IMR-90 (cell line): ENCODE data around the gene MOB1B. TPM values are rescaled to one million over a fixed set of nuclear protein-coding genes. Genes with fewer than 3 reads are reported as not detected.

Experiments used
- ATAC-seq: fragments of 200-7000 bp; cut with Tn5 transposase; 2 replicates; pipeline ENCODE4 v1.9.1; 2020; ENCODE audit warnings: low read depth, mild to moderate bottlenecking, moderate library complexity
- Bru-seq: library from RNA; stranded (reverse); fragments of 400-500 nt; gene quantifications from one replicate; lab custom pipeline; 2021; lab: Mats Ljungman, UMichigan
- BruChase-seq, 2 experiments: library from RNA; stranded (reverse); fragments of 400-500 nt; gene quantifications; one replicate each; lab custom pipeline; 2021; lab: Mats Ljungman, UMichigan
- BruUV-seq: library from RNA; stranded (reverse); fragments of 400-500 nt; replicated peaks from 2 replicates; lab custom pipeline; 2021; lab: Mats Ljungman, UMichigan
- CTCF ChIA-PET: fragments of 300-600 bp; formaldehyde crosslinking; extraction: SDS; loops from one replicate; lab custom pipeline; 2021; ENCODE audit warnings: antibody characterized with exemption; lab: Yijun Ruan, JAX
- POLR2A ChIA-PET: fragments of 300-600 bp; sonication (Branson Sonifier 250); formaldehyde crosslinking; loops from one replicate; lab custom pipeline; 2022; ENCODE audit warnings: antibody characterized with exemption; ENCODE audit not compliant: unreplicated experiment; lab: Charles Lee
- DNase-seq: peaks from one replicate; pipeline ENCODE4 v3.0.0; 2013
- H2AFZ ChIP-seq: replicated peaks from 2 replicates; pipeline ENCODE3; 2013; ENCODE audit warnings: low read length, mild to moderate bottlenecking; ENCODE audit not compliant: poor library complexity
- H2AK5ac ChIP-seq: 2 replicates; pipeline ENCODE4 v1.6.1; 2013; ENCODE audit warnings: low read depth, low read length, inconsistent platforms
- H2AK9ac ChIP-seq: replicated peaks from 2 replicates; pipeline ENCODE3; 2013; ENCODE audit warnings: mild to moderate bottlenecking, low read depth, low read length, moderate library complexity; ENCODE audit not compliant: poor library complexity
- H2BK120ac ChIP-seq: 2 replicates; pipeline ENCODE4 v1.6.1; 2013; ENCODE audit warnings: low read depth, low read length, inconsistent platforms
- H2BK15ac ChIP-seq: 3 replicates; pipeline ENCODE4 v1.6.1; 2013; ENCODE audit warnings: low read depth, low read length, inconsistent platforms
- H2BK20ac ChIP-seq: 2 replicates; pipeline ENCODE4 v1.6.1; 2013; ENCODE audit warnings: low read depth, mild to moderate bottlenecking, inconsistent platforms, low read length, moderate library complexity
- H2BK5ac ChIP-seq: 2 replicates; pipeline ENCODE4 v1.6.1; 2013; ENCODE audit warnings: mild to moderate bottlenecking, low read depth, low read length, inconsistent platforms; ENCODE audit not compliant: poor library complexity, severe bottlenecking
- H3K14ac ChIP-seq: replicated peaks from 2 replicates; pipeline ENCODE4 v1.6.1; 2013; ENCODE audit warnings: low read depth, low read length, inconsistent platforms
- H3K18ac ChIP-seq: 2 replicates; pipeline ENCODE4 v1.6.1; 2013; ENCODE audit warnings: low read depth, low read length, control low read depth
- H3K23ac ChIP-seq: 2 replicates; pipeline ENCODE4 v1.6.1; 2013; ENCODE audit warnings: low read depth, low read length, inconsistent platforms
- H3K27ac ChIP-seq: 2 replicates; pipeline ENCODE4 v1.5.1; 2013; ENCODE audit warnings: mild to moderate bottlenecking, control low read depth, low read length; ENCODE audit not compliant: insufficient read depth
- H3K27me3 ChIP-seq: 2 replicates; pipeline ENCODE4 v1.6.1; 2013; ENCODE audit warnings: low read length; ENCODE audit not compliant: control insufficient read depth, insufficient read depth
- H3K36me3 ChIP-seq: 2 replicates; pipeline ENCODE4 v1.6.1; 2013; ENCODE audit warnings: low read length, mixed read lengths; ENCODE audit not compliant: control insufficient read depth, insufficient read depth
- H3K4ac ChIP-seq: 2 replicates; pipeline ENCODE4 v1.6.1; 2013; ENCODE audit warnings: low read depth, low read length, inconsistent platforms
- H3K4me1 ChIP-seq: 2 replicates; pipeline ENCODE4 v1.6.1; 2013; ENCODE audit warnings: low read length, mixed read lengths; ENCODE audit not compliant: control insufficient read depth, insufficient read depth
- H3K4me2 ChIP-seq: 2 replicates; pipeline ENCODE4 v1.6.1; 2013; ENCODE audit warnings: low read depth, mild to moderate bottlenecking, control low read depth, low read length, moderate library complexity
- H3K4me3 ChIP-seq: 2 replicates; pipeline ENCODE4 v1.5.1; 2013; ENCODE audit warnings: low read depth, mild to moderate bottlenecking, control low read depth, low read length, moderate library complexity; ENCODE audit not compliant: insufficient read depth
- H3K56ac ChIP-seq: 2 replicates; pipeline ENCODE4 v1.6.1; 2013; ENCODE audit warnings: low read length, inconsistent platforms; ENCODE audit not compliant: insufficient read depth; ENCODE audit errors: extremely low read depth
- H3K79me1 ChIP-seq, 2 experiments: 2 replicates each; pipeline ENCODE4 v1.6.1; 2013; ENCODE audit warnings: low read length in 2 of 2, inconsistent platforms in 1 of 2, low read depth in 1 of 2
- H3K9ac ChIP-seq: 2 replicates; pipeline ENCODE4 v1.6.1; 2013; ENCODE audit warnings: low read depth, low read length, control low read depth
- H3K9me1 ChIP-seq: 2 replicates; pipeline ENCODE4 v1.6.1; 2013; ENCODE audit warnings: low read length, inconsistent platforms; ENCODE audit not compliant: insufficient read depth
- H3K9me3 ChIP-seq: 2 replicates; pipeline ENCODE4 v1.6.1; 2013; ENCODE audit warnings: low read length; ENCODE audit not compliant: control insufficient read depth, insufficient read depth
- H4K20me1 ChIP-seq: 2 replicates; pipeline ENCODE4 v1.6.1; 2013; ENCODE audit warnings: low read length, inconsistent platforms; ENCODE audit not compliant: insufficient read depth
- H4K5ac ChIP-seq: 2 replicates; pipeline ENCODE4 v1.6.1; 2013; ENCODE audit warnings: mild to moderate bottlenecking, low read depth, low read length, control low read depth
- H4K8ac ChIP-seq, 2 experiments: 2 replicates each; pipeline ENCODE4 v1.6.1; 2013; ENCODE audit warnings: low read depth in 2 of 2, low read length in 2 of 2, control low read depth in 1 of 2, inconsistent platforms in 1 of 2
- H4K91ac ChIP-seq: 2 replicates; pipeline ENCODE4 v1.6.1; 2013; ENCODE audit warnings: low read depth, low read length, inconsistent platforms; ENCODE audit not compliant: insufficient read depth
- BHLHE40 ChIP-seq: fragments of 150-350 bp; IDR thresholded peaks from 2 replicates; pipeline ENCODE4 v1.6.1; 2016; ENCODE audit warnings: mild to moderate bottlenecking, low read depth, low read length
- CEBPB ChIP-seq: IDR thresholded peaks from 2 replicates; pipeline ENCODE4 v1.6.1; 2012; ENCODE audit warnings: low read depth, low read length, improper control_type of control experiment
- CHD1 ChIP-seq: IDR thresholded peaks from 2 replicates; pipeline ENCODE4 v1.6.1; 2012; ENCODE audit warnings: low read depth, low read length, improper control_type of control experiment
- FOS ChIP-seq: fragments of 150-350 bp; IDR thresholded peaks from 2 replicates; pipeline ENCODE4 v1.6.1; 2016; ENCODE audit warnings: low read depth, low read length
- MAFK ChIP-seq: IDR thresholded peaks from 2 replicates; pipeline ENCODE4 v1.6.1; 2012; ENCODE audit warnings: low read depth, low read length, improper control_type of control experiment
- MXI1 ChIP-seq: IDR thresholded peaks from 2 replicates; pipeline ENCODE4 v1.6.1; 2012; ENCODE audit warnings: low read depth, mild to moderate bottlenecking, low read length, moderate library complexity, borderline replicate concordance
- NFE2L2 ChIP-seq: fragments of 150-350 bp; IDR thresholded peaks from 2 replicates; pipeline ENCODE4 v1.6.1; 2016; ENCODE audit warnings: low read depth, mild to moderate bottlenecking, low read length
- POLR2A ChIP-seq: IDR thresholded peaks from 2 replicates; pipeline ENCODE4 v1.6.1; 2012; ENCODE audit warnings: mild to moderate bottlenecking, low read depth, low read length
- RAD21 ChIP-seq: IDR thresholded peaks from 2 replicates; pipeline ENCODE4 v1.6.1; 2012; ENCODE audit warnings: low read length, improper control_type of control experiment
- RCOR1 ChIP-seq: IDR thresholded peaks from 2 replicates; pipeline ENCODE4 v1.6.1; 2012; ENCODE audit warnings: mild to moderate bottlenecking, low read length, improper control_type of control experiment; ENCODE audit not compliant: insufficient replicate concordance
- RFX5 ChIP-seq: IDR thresholded peaks from 2 replicates; pipeline ENCODE4 v1.8.0; 2012; ENCODE audit warnings: low read depth, mild to moderate bottlenecking, low read length, moderate library complexity
- SMC3 ChIP-seq: fragments of 150-350 bp; IDR thresholded peaks from 2 replicates; pipeline ENCODE4 v1.6.1; 2016; ENCODE audit warnings: low read depth, mild to moderate bottlenecking, antibody characterized with exemption, low read length, moderate library complexity
- WGBS, 2 experiments: methylation state at CpG; one replicate each; pipeline versions ENCODE4 v1.1.5 to v1.1.7; 2013; ENCODE audit warnings: missing lambda C conversion rate in 2 of 2; ENCODE audit not compliant: insufficient read length in 1 of 2; ENCODE audit errors: extremely low coverage in 2 of 2; 5-methylcytosine and 5-hydroxymethylcytosine counted together
- dilution Hi-C: fragments of 300-500 bp; cut with HindIII; formaldehyde crosslinking; loops from one replicate; pipeline ENCODE4 v1.14.3; 2018; ENCODE audit warnings: low sequenced_read_pairs; ENCODE audit not compliant: unreplicated experiment
- in situ Hi-C: fragments of 300-500 bp; cut with MboI; formaldehyde crosslinking; loops from 3 replicates; pipeline ENCODE4 v1.14.3; 2019; ENCODE audit warnings: low sequenced_read_pairs, inconsistent platforms, mixed read lengths
- intact Hi-C: fragments of 100-400 bp; cut with micrococcal nuclease; formaldehyde crosslinking; loops from 2 replicates; pipeline ENCODE4 v1.10.0; 2022
- long read RNA-seq: library from polyadenylated mRNA; unstranded; transcript quantifications from one replicate; pipeline ENCODE4 v2.0.0, GENCODE V29; 2021; ENCODE audit not compliant: unreplicated experiment
- polyA plus RNA-seq, 3 experiments: library from polyadenylated mRNA; depleted of rRNA; stranded (reverse); fragments of >200 nt; gene quantifications; 2 replicates each; pipeline ENCODE4 v1.2.3, GENCODE V29; 2012; ENCODE audit warnings: low replicate concordance in 1 of 3
- total RNA-seq: library from RNA; depleted of rRNA; stranded (reverse); fragments of >200 nt; gene quantifications from 2 replicates; pipeline ENCODE4 v1.2.3, GENCODE V29; 2012; rRNA removed
- TF ChIP-seq, protein P1 (sequence below): conservative IDR thresholded peaks from 2 replicates; pipeline ENCODE4 v1.5.1; 2012; ENCODE audit warnings: mild to moderate bottlenecking, low read depth, low read length, improper control_type of control experiment
- TF ChIP-seq, protein P2 (sequence below): fragments of 150-350 bp; IDR thresholded peaks from 2 replicates; pipeline ENCODE4 v1.6.1; 2016; ENCODE audit warnings: low read depth, mild to moderate bottlenecking, low read length, moderate library complexity, borderline replicate concordance

The MOB1B gene
- total RNA-seq (5.7 and 15.0 TPM in 2 replicates), polyA plus RNA-seq (2012; rRNA removed) (5.2 and 6.8 TPM in 2 replicates), Bru-seq, nascent RNA (percentile 87 among the genes with signal in this experiment), BruChase-seq, experiment 1, labeled RNA remaining after a 6-hour chase (percentile 95 among the genes with signal in this experiment), BruChase-seq, experiment 2, labeled RNA remaining after a 2-hour chase (percentile 95 among the genes with signal in this experiment)
- polyA plus RNA-seq (2012; cell fraction: cytosol; rRNA removed) = 1.9 and 3.3 TPM in 2 replicates
- 4.0 and 8.4 TPM in 2 replicates for polyA plus RNA-seq (2012; cell fraction: nucleus; rRNA removed; ENCODE audit: low replicate concordance)
- long read RNA-seq, full-length matches to known transcripts = 4 of 21 reads
- long read RNA-seq, partial matches to known transcripts = 0 of 21 reads
- long read RNA-seq, other reads (novel, unspliced or antisense) = 17 of 21 reads

DNA sequence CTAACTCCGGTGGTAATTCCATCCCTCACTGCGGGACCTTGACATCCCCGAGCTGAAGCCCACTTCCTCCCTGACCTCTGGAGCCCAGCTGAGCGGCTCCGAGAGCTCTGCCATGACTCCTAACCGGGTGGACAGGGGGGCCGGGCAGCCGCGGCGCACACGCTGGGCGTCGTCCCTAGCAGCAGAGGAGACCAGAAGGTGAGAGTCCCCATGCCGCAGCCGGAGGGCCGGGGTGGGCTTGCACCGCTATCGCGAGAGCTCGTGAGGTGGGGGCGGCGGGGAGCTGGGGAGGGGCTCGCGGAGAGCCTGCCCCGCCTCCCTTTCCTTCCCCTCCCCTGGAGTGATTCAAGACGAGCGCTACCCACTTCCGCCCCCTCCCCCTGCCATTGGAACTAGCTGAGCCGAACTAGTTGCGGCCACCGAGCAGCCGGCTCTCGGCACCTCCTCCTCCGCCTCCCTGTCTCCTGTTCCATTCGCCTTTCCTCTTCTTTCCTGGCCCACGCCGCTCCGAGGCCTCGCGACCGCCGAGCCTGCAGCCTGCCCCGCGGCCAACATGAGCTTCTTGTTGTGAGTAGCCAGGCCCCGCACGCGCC lies at the start of gene MOB1B:
Gene MOB1B (plus strand): TSS at position 386 of the 593 bp plus-strand sequence. CDS start 168 bp downstream, at position 554.
- in situ Hi-C loops = no loop called here
- H3K4me2 ChIP-seq = peak within 1 kb of the TSS; percentile 93
- H3K56ac ChIP-seq = peak within 1 kb of the TSS; percentile 84
- peak within 1 kb of the TSS; percentile 95 for H3K23ac ChIP-seq
- H3K27ac ChIP-seq = peak within 1 kb of the TSS; percentile 88
- peak within 1 kb of the TSS; percentile 90 for H2BK5ac ChIP-seq
- peaks cover 14% of the 10 kb centered on the region for H3K36me3 ChIP-seq
- peak; percentile 96 for ATAC-seq
- H3K4me1 ChIP-seq = 0 out of 2 replicates have a peak, but pooled peaks cover 1% of the 10 kb centered on the region
- H3K14ac ChIP-seq = peak within 1 kb of the TSS; percentile 97
- intact Hi-C loops = loop anchor here (1.0 to 5.0 kb wide), 4 partner anchors 55 to 215 kb away; partner anchors contain the start of genes DCK and UTP3
- ChIA-PET POLR2A (interaction anchor here (0.6 kb wide), 1 partner anchor 89 kb away, joined by 3 read pairs; no protein-coding TSS in a partner anchor), CTCF (interaction anchor here (0.5 to 1.0 kb wide), 2 partner anchors 105 to 1492 kb away, joined by 3 to 4 read pairs; no protein-coding TSS in a partner anchor)
- H4K20me1 ChIP-seq = peaks cover 24% of the 10 kb centered on the region
- no peaks in the 10 kb centered on the region for H3K27me3 ChIP-seq
- no CpG with 5 or more reads among the region's 47 CpGs for WGBS, 2 experiments
- H3K9me1 ChIP-seq = 0 out of 2 replicates have a peak, but pooled peaks cover 4% of the 10 kb centered on the region
- peak within 1 kb of the TSS; percentile 66 for H4K5ac ChIP-seq
- dilution Hi-C loops = no loop called here
- peak within 1 kb of the TSS; percentile 91 for H2AK5ac ChIP-seq
- DNase-seq = peak; percentile 88
- peak within 1 kb of the TSS; percentile 97 for H2AK9ac ChIP-seq
- peak within 1 kb of the TSS; percentile 83 for H3K4me3 ChIP-seq
- peak within 1 kb of the TSS; percentile 81 for H4K91ac ChIP-seq
- H3K9me3 ChIP-seq = no peaks in the 10 kb centered on the region
- peak within 1 kb of the TSS; percentile 99 for H2AFZ ChIP-seq
- peak within 1 kb of the TSS; percentile 65 for H2BK20ac ChIP-seq
- peak within 1 kb of the TSS; percentile 94; the same call in 2 of the 3 replicates for H2BK15ac ChIP-seq
- peak within 1 kb of the TSS; percentile 63 for H3K18ac ChIP-seq
- BruUV-seq = no TSS peak
- peak within 1 kb of the TSS; percentile 93 for H3K9ac ChIP-seq
- H2BK120ac ChIP-seq = peak within 1 kb of the TSS; percentile 76
- peak within 1 kb of the TSS; percentile 94 for H3K4ac ChIP-seq
- peaks cover 16 to 42% of the 10 kb centered on the region in 2 experiments for H3K79me1 ChIP-seq
- H4K8ac ChIP-seq = peak within 1 kb of the TSS; percentile 95 to 97
- TF ChIP-seq RFX5 (no peak), RAD21 (peak; percentile 43; the same call in 1 of the 2 replicates), CHD1 (no peak), MXI1 (peak; percentile 9; the same call in 1 of the 2 replicates), NFE2L2 (no peak), BHLHE40 (0 out of 2 replicates have a peak, but pooled peaks have one; percentile 3), POLR2A (peak; percentile 78), CEBPB (no peak), FOS (no peak), RCOR1 (no peak), SMC3 (no peak), MAFK (no peak)
- TF ChIP-seq, protein P1, sequence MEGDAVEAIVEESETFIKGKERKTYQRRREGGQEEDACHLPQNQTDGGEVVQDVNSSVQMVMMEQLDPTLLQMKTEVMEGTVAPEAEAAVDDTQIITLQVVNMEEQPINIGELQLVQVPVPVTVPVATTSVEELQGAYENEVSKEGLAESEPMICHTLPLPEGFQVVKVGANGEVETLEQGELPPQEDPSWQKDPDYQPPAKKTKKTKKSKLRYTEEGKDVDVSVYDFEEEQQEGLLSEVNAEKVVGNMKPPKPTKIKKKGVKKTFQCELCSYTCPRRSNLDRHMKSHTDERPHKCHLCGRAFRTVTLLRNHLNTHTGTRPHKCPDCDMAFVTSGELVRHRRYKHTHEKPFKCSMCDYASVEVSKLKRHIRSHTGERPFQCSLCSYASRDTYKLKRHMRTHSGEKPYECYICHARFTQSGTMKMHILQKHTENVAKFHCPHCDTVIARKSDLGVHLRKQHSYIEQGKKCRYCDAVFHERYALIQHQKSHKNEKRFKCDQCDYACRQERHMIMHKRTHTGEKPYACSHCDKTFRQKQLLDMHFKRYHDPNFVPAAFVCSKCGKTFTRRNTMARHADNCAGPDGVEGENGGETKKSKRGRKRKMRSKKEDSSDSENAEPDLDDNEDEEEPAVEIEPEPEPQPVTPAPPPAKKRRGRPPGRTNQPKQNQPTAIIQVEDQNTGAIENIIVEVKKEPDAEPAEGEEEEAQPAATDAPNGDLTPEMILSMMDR = peak; percentile 45
- TF ChIP-seq, protein P2, sequence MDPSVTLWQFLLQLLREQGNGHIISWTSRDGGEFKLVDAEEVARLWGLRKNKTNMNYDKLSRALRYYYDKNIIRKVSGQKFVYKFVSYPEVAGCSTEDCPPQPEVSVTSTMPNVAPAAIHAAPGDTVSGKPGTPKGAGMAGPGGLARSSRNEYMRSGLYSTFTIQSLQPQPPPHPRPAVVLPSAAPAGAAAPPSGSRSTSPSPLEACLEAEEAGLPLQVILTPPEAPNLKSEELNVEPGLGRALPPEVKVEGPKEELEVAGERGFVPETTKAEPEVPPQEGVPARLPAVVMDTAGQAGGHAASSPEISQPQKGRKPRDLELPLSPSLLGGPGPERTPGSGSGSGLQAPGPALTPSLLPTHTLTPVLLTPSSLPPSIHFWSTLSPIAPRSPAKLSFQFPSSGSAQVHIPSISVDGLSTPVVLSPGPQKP = no peak
